DND-41 (cell line): ENCODE measurements around the gene PCF11.

Source experiments
- ATAC-seq: fragments of 200-7000 bp; cut with Tn5 transposase; 3 replicates; pipeline ENCODE4 v1.9.1; 2021; ENCODE audit warnings: low read depth; ENCODE audit not compliant: insufficient read depth
- DNase-seq: peaks from one replicate; pipeline ENCODE4 v3.0.0-alpha.2; 2020
- H2AFZ ChIP-seq: 2 replicates; pipeline ENCODE4 v1.6.0; 2012; ENCODE audit warnings: low read depth, low read length
- H3K27ac ChIP-seq: 2 replicates; pipeline ENCODE4 v1.5.1; 2012; ENCODE audit warnings: low read length, inconsistent platforms
- H3K27me3 ChIP-seq: fragments of 200-600 bp; sonication (generic); 2 replicates; pipeline ENCODE4 v1.6.0; 2012; ENCODE audit warnings: low read length, mild to moderate bottlenecking, inconsistent platforms; ENCODE audit not compliant: insufficient read depth, poor library complexity
- H3K36me3 ChIP-seq: 2 replicates; pipeline ENCODE4 v1.5.1; 2012; ENCODE audit warnings: low read length, inconsistent platforms; ENCODE audit not compliant: insufficient read depth
- H3K4me1 ChIP-seq: 2 replicates; pipeline ENCODE4 v1.5.1; 2012; ENCODE audit warnings: mild to moderate bottlenecking, low read length; ENCODE audit not compliant: insufficient read depth
- H3K4me2 ChIP-seq: 2 replicates; pipeline ENCODE4 v1.6.0; 2012; ENCODE audit warnings: mild to moderate bottlenecking, moderate library complexity, low read length, inconsistent platforms; ENCODE audit not compliant: insufficient read depth
- H3K4me3 ChIP-seq, 2 experiments: fragments of 200-600 bp in 1 of 2; shearing (Covaris generic) in 1 of 2; 2 replicates each; pipeline ENCODE4 v1.5.1; 2012 to 2016; ENCODE audit warnings: inconsistent platforms in 2 of 2, low read length in 2 of 2, mild to moderate bottlenecking in 2 of 2, low read depth in 1 of 2, moderate library complexity in 1 of 2
- H3K79me2 ChIP-seq: 2 replicates; pipeline ENCODE4 v1.6.0; 2012; ENCODE audit warnings: low read length, inconsistent platforms; ENCODE audit not compliant: insufficient read depth
- H3K9ac ChIP-seq: 2 replicates; pipeline ENCODE4 v1.6.0; 2012; ENCODE audit warnings: low read depth, mild to moderate bottlenecking, inconsistent platforms, low read length, moderate library complexity
- H3K9me3 ChIP-seq: 2 replicates; pipeline ENCODE4 v1.5.1; 2012; ENCODE audit warnings: low read length, moderate library complexity, mild to moderate bottlenecking, inconsistent platforms; ENCODE audit not compliant: insufficient read depth, severe bottlenecking
- H4K20me1 ChIP-seq: 2 replicates; pipeline ENCODE4 v1.6.0; 2012; ENCODE audit warnings: low read length; ENCODE audit not compliant: insufficient read depth
- CTCF ChIP-seq: IDR thresholded peaks from 2 replicates; pipeline ENCODE4 v1.5.1; 2012; ENCODE audit warnings: borderline replicate concordance, low read length, moderate library complexity, mild to moderate bottlenecking; ENCODE audit not compliant: poor library complexity, severe bottlenecking; ENCODE audit errors: extremely low read depth
- EZH2 ChIP-seq: IDR thresholded peaks from 3 replicates; pipeline ENCODE4 v1.6.1; 2012; ENCODE audit warnings: borderline replicate concordance, low read depth, mild to moderate bottlenecking, moderate library complexity, low read length, inconsistent platforms; ENCODE audit not compliant: severe bottlenecking

Gene PCF11

GRCh38 chr11:83147895-83148294 lies 9.0 kb upstream of the PCF11 start:
- ATAC-seq (no peak), DNase-seq (no peak)
- Histone ChIP-seq H3K9me3 (no peaks in the 10 kb centered on the region), H3K79me2 (no peaks in the 10 kb centered on the region), H4K20me1 (no peaks in the 10 kb centered on the region), H3K4me1 (no peaks in the 10 kb centered on the region), H2AFZ (no peak overlapping the region), H3K27me3 (peaks cover 4% of the 10 kb centered on the region), H3K36me3 (no peaks in the 10 kb centered on the region), H3K4me2 (no peak overlapping the region), H3K4me3 (no peak overlapping the region), H3K27ac (no peak overlapping the region), H3K9ac (no peak overlapping the region)
- no peak for TF ChIP-seq CTCF
- no peak for TF ChIP-seq EZH2

- H3K9ac ChIP-seq = no peak overlapping the region
- TF ChIP-seq CTCF (no peak), EZH2 (no peak)
- H3K27ac ChIP-seq = no peak overlapping the region
- H3K9me3 ChIP-seq = no peaks in the 10 kb centered on the region
- H4K20me1 ChIP-seq = no peaks in the 10 kb centered on the region
- H3K27me3 ChIP-seq = peaks cover 4% of the 10 kb centered on the region
- no peak for ATAC-seq
- no peak overlapping the region for H3K4me2 ChIP-seq
- no peaks in the 10 kb centered on the region for H3K79me2 ChIP-seq
- H3K36me3 ChIP-seq = no peaks in the 10 kb centered on the region
- H2AFZ ChIP-seq = no peak overlapping the region
- H3K4me1 ChIP-seq = no peaks in the 10 kb centered on the region
- no peak overlapping the region for H3K4me3 ChIP-seq
- no peak for DNase-seq
Observed at GRCh38 chr11:83150450-83150849, 6.5 kb upstream of the PCF11 start.

- H3K79me2 ChIP-seq = no peaks in the 10 kb centered on the region
- no peak overlapping the region for H2AFZ ChIP-seq
Observed at GRCh38 chr11:83151274-83151977, 5.5 kb upstream of the PCF11 start.

More at GRCh38 chr11:83151274-83151977, 5.5 kb upstream of the PCF11 start:
- Histone ChIP-seq H3K36me3 (no peaks in the 10 kb centered on the region), H3K4me3 (no peak overlapping the region), H3K27ac (no peak overlapping the region), H3K4me2 (no peak overlapping the region), H3K27me3 (peaks cover 4% of the 10 kb centered on the region), H4K20me1 (no peaks in the 10 kb centered on the region), H3K9ac (no peak overlapping the region), H3K9me3 (no peaks in the 10 kb centered on the region), H3K4me1 (peaks cover 7% of the 10 kb centered on the region)
- no peak for ATAC-seq
- no peak for TF ChIP-seq CTCF
- TF ChIP-seq EZH2 = no peak
- DNase-seq = no peak
